OCI-LY1 (cell line): Measurements from ENCODE around the gene TAGLN2.

Experiments used
- H2AFZ ChIP-seq: fragments of 200-600 bp; sonication (generic), shearing (Covaris generic); 2 replicates; pipeline ENCODE4 v1.6.0; 2014; ENCODE audit warnings: antibody characterized with exemption, mild to moderate bottlenecking, low read length
- H3F3A ChIP-seq: fragments of 200-600 bp; sonication (generic), shearing (Covaris generic); 2 replicates; pipeline ENCODE4 v1.6.0; 2014; ENCODE audit warnings: mild to moderate bottlenecking, antibody characterized with exemption, low read length, moderate library complexity; ENCODE audit not compliant: insufficient read depth
- H3K27ac ChIP-seq: fragments of 200-600 bp; sonication (generic); 2 replicates; pipeline ENCODE4 v1.5.1; 2014; ENCODE audit warnings: low read length, mixed run types, mild to moderate bottlenecking, low read depth; ENCODE audit not compliant: poor library complexity, severe bottlenecking
- H3K27me3 ChIP-seq: fragments of 200-600 bp; sonication (generic); 2 replicates; pipeline ENCODE4 v1.6.0; 2014; ENCODE audit warnings: antibody characterized with exemption, mild to moderate bottlenecking, low read length, moderate library complexity; ENCODE audit not compliant: insufficient read depth
- H3K36me3 ChIP-seq: fragments of 200-600 bp; sonication (generic); 2 replicates; pipeline ENCODE4 v1.6.1; 2014; ENCODE audit warnings: mild to moderate bottlenecking, antibody characterized with exemption, low read length, moderate library complexity, mixed read lengths; ENCODE audit not compliant: insufficient read depth
- H3K4me1 ChIP-seq: fragments of 200-600 bp; sonication (generic); 2 replicates; pipeline ENCODE4 v1.5.1; 2014; ENCODE audit warnings: mild to moderate bottlenecking, low read length, moderate library complexity; ENCODE audit not compliant: insufficient read depth, severe bottlenecking
- H3K4me2 ChIP-seq: fragments of 200-600 bp; sonication (generic), shearing (Covaris generic); 2 replicates; pipeline ENCODE4 v1.6.1; 2014; ENCODE audit warnings: low read length
- H3K4me3 ChIP-seq: fragments of 200-600 bp; sonication (generic); 2 replicates; pipeline ENCODE4 v1.5.1; 2014; ENCODE audit warnings: low read length, low read depth, mild to moderate bottlenecking, mixed read lengths; ENCODE audit not compliant: poor library complexity, severe bottlenecking
- H3K79me2 ChIP-seq: fragments of 200-600 bp; shearing (Covaris generic); 2 replicates; pipeline ENCODE4 v1.6.1; 2016; ENCODE audit warnings: mixed run types, low read length, mixed read lengths; ENCODE audit not compliant: insufficient read depth
- H3K9ac ChIP-seq: fragments of 200-600 bp; sonication (generic), shearing (Covaris generic); 2 replicates; pipeline ENCODE4 v1.6.1; 2014; ENCODE audit warnings: mild to moderate bottlenecking, low read length, mixed read lengths
- H3K9me2 ChIP-seq: fragments of 200-600 bp; sonication (generic), shearing (Covaris generic); 2 replicates; pipeline ENCODE4 v1.6.1; 2014; ENCODE audit warnings: low read depth, mild to moderate bottlenecking, low read length, mixed read lengths
- H3K9me3 ChIP-seq: fragments of 200-600 bp; shearing (Covaris generic); 2 replicates; pipeline ENCODE4 v1.6.1; 2014; ENCODE audit warnings: low read length, mixed read lengths
- H4K20me1 ChIP-seq: fragments of 200-600 bp; sonication (generic), shearing (Covaris generic); 2 replicates; pipeline ENCODE4 v1.6.0; 2016; ENCODE audit warnings: mild to moderate bottlenecking, low read length; ENCODE audit not compliant: insufficient read depth
- CTCF ChIP-seq: fragments of 200-600 bp; sonication (generic), shearing (Covaris generic); IDR thresholded peaks from 2 replicates; pipeline ENCODE4 v1.5.1; 2017; ENCODE audit warnings: mild to moderate bottlenecking, antibody characterized with exemption, low read length, moderate library complexity, mixed read lengths
- EZH2 ChIP-seq: fragments of 200-600 bp; sonication (generic), shearing (Covaris generic); IDR thresholded peaks from 2 replicates; pipeline ENCODE4 v1.8.0; 2017; ENCODE audit warnings: borderline replicate concordance, mixed run types, mild to moderate bottlenecking, antibody characterized with exemption, low read length, moderate library complexity, mixed read lengths

TAGLN2 gene

GRCh38 chr1:159889821-159890252 is 35.5 kb downstream of the TAGLN2 start:
- no peaks in the 10 kb centered on the region for H3F3A ChIP-seq
- no peaks in the 10 kb centered on the region for H3K9me2 ChIP-seq
- H3K36me3 ChIP-seq = no peaks in the 10 kb centered on the region
- no peak overlapping the region for H3K9ac ChIP-seq
- no peaks in the 10 kb centered on the region for H3K27me3 ChIP-seq
- H3K4me1 ChIP-seq = no peaks in the 10 kb centered on the region
- H4K20me1 ChIP-seq = no peaks in the 10 kb centered on the region
- TF ChIP-seq EZH2 (no peak), CTCF (no peak)
- H3K79me2 ChIP-seq = no peaks in the 10 kb centered on the region
- H3K27ac ChIP-seq = no peak overlapping the region
- no peaks in the 10 kb centered on the region for H3K9me3 ChIP-seq
- H2AFZ ChIP-seq = no peak overlapping the region
- H3K4me2 ChIP-seq = no peak overlapping the region
- H3K4me3 ChIP-seq = no peak overlapping the region

- Histone ChIP-seq H4K20me1 (no peaks in the 10 kb centered on the region), H3K4me2 (no peak overlapping the region), H2AFZ (no peak overlapping the region), H3K27ac (no peak overlapping the region), H3K79me2 (no peaks in the 10 kb centered on the region), H3K9me3 (no peaks in the 10 kb centered on the region), H3K4me1 (no peaks in the 10 kb centered on the region), H3K36me3 (no peaks in the 10 kb centered on the region), H3K9me2 (no peaks in the 10 kb centered on the region), H3F3A (no peaks in the 10 kb centered on the region), H3K27me3 (no peaks in the 10 kb centered on the region), H3K4me3 (no peak overlapping the region), H3K9ac (no peak overlapping the region)
- TF ChIP-seq CTCF (no peak), EZH2 (no peak)
Observed at GRCh38 chr1:159889202-159889601, 36.1 kb downstream of the TAGLN2 start.

- H3K79me2 ChIP-seq = no peaks in the 10 kb centered on the region
- no peak overlapping the region for H3K4me2 ChIP-seq
- H2AFZ ChIP-seq = no peak overlapping the region
- no peaks in the 10 kb centered on the region for H3K9me3 ChIP-seq
- H3K4me1 ChIP-seq = no peaks in the 10 kb centered on the region
- H3K9ac ChIP-seq = no peak overlapping the region
- no peak overlapping the region for H3K4me3 ChIP-seq
- H4K20me1 ChIP-seq = no peaks in the 10 kb centered on the region
- no peak for TF ChIP-seq EZH2
- TF ChIP-seq CTCF = no peak
- no peaks in the 10 kb centered on the region for H3K36me3 ChIP-seq
- H3K9me2 ChIP-seq = no peaks in the 10 kb centered on the region
- no peaks in the 10 kb centered on the region; the same call in 1 of the 2 replicates for H3K27me3 ChIP-seq
- no peaks in the 10 kb centered on the region for H3F3A ChIP-seq
- no peak overlapping the region for H3K27ac ChIP-seq
Observed at GRCh38 chr1:159884296-159884695, 41.0 kb downstream of the TAGLN2 start.
